HTR-8/SVneo (cell line): ENCODE data around the gene MIA3.

ENCODE experiments used
- DNase-seq: peaks from one replicate; pipeline ENCODE4 v3.0.0; 2011; ENCODE audit warnings: low spot score, mixed read lengths; ENCODE audit not compliant: insufficient read length
- FAIRE-seq: peaks from 2 replicates; lab custom pipeline; 2011; peaks lifted over from hg19 to GRCh38; lab: Jason Lieb, UNC

Gene MIA3

GRCh38 chr1:222713091-222713961, 95.4 kb downstream of the MIA3 start:
- FAIRE-seq (no peak), DNase-seq (peak; percentile 95)

- DNase-seq (no peak), FAIRE-seq (no peak)
Observed at GRCh38 chr1:222716393-222716792, 98.5 kb downstream of the MIA3 start.
